Spleen (tissue), 13 donors: ENCODE results near the gene CERS5. TPM values are rescaled to one million over a fixed set of nuclear protein-coding genes. Genes with fewer than 3 reads are reported as not detected.
A peak's percentile ranks its signal among the peaks of the same experiment; 100 is the strongest.

Experiments used
- DNase-seq: peaks from one replicate; pipeline ENCODE4 v3.0.0-alpha.2; 2020
- H3K27ac ChIP-seq, 8 donors: fragments of 200-600 bp; sonication (generic) in 7 of 8; 1 replicate in 4 of 8; 2 replicates in 4 of 8; pipeline versions ENCODE4 v1.5.0 to v1.8.0; 2016 to 2021; ENCODE audit warnings: inconsistent platforms in 4 of 8, mild to moderate bottlenecking in 4 of 8, moderate library complexity in 1 of 8
- H3K27me3 ChIP-seq, 7 donors: fragments of 200-600 bp; sonication (generic) in 6 of 7; replicated peaks in 1 of 7; 1 replicate in 4 of 7; 2 replicates in 3 of 7; pipeline versions ENCODE4 v1.5.0 to v1.8.0; 2016 to 2021; ENCODE audit warnings: inconsistent platforms in 3 of 7, mild to moderate bottlenecking in 1 of 7
- H3K36me3 ChIP-seq, 6 donors: fragments of 200-600 bp; sonication (generic) in 5 of 6; 1 replicate in 4 of 6; 2 replicates in 2 of 6; pipeline versions ENCODE4 v1.5.0 to v1.8.0; 2016 to 2021; ENCODE audit warnings: inconsistent platforms in 2 of 6
- H3K4me1 ChIP-seq, 6 donors: fragments of 200-600 bp; sonication (generic) in 5 of 6; 1 replicate in 3 of 6; 2 replicates in 3 of 6; pipeline versions ENCODE4 v1.5.0 to v1.8.0; 2016 to 2021; ENCODE audit warnings: inconsistent platforms in 3 of 6
- H3K4me3 ChIP-seq, 8 donors: fragments of 200-600 bp; sonication (generic) in 7 of 8; 1 replicate in 4 of 8; 2 replicates in 4 of 8; pipeline versions ENCODE4 v1.5.0 to v1.8.0; 2016 to 2021; ENCODE audit warnings: inconsistent platforms in 4 of 8, mild to moderate bottlenecking in 4 of 8, moderate library complexity in 2 of 8
- H3K9me3 ChIP-seq, 8 donors: fragments of 200-600 bp; sonication (generic) in 7 of 8; 1 replicate in 4 of 8; 2 replicates in 4 of 8; pipeline versions ENCODE4 v1.5.0 to v1.8.0; 2016 to 2021; ENCODE audit warnings: inconsistent platforms in 4 of 8
- POLR2A ChIP-seq, 3 donors: fragments of 450-650 bp; IDR thresholded peaks; one replicate each; pipeline ENCODE4 v1.5.1; 2017; ENCODE audit warnings: antibody characterized with exemption in 3 of 3, mild to moderate bottlenecking in 1 of 3
- POLR2AphosphoS5 ChIP-seq, 3 donors: sonication (generic); formaldehyde crosslinking; IDR thresholded peaks; one replicate each; pipeline ENCODE4 v1.5.1; 2017; ENCODE audit warnings: antibody characterized with exemption in 3 of 3
- WGBS, 5 donors: extraction: QIAGEN DNeasy Blood & Tissue Kit in 3 of 5; methylation state at CpG; one replicate each; pipeline versions ENCODE4 v1.1.5 to v1.1.7; 2013 to 2018; 5-methylcytosine and 5-hydroxymethylcytosine counted together
- intact Hi-C: fragments of 100-400 bp; cut with DNase I; formaldehyde crosslinking; loops from one replicate; pipeline ENCODE4 v1.15.0; 2023; ENCODE audit warnings: low total_unique reads
- long read RNA-seq, 2 donors: transcript quantifications; one replicate each; lab custom pipeline, GENCODE V29; 2026
- polyA plus RNA-seq, 3 donors: library from polyadenylated mRNA; stranded (reverse); fragments of 200-250 nt; gene quantifications; one replicate each; pipeline ENCODE4 v1.2.1, GENCODE V29; 2013
- total RNA-seq, 7 donors: library from RNA; depleted of rRNA in 3 of 7; stranded (reverse); fragments of >200 nt in 3 of 7; fragmentation: NEBNext Ultra II Directional in 4 of 7; extraction: Animal tissue kit (Norgen Biotek cat#: 25700) in 4 of 7; gene quantifications; one replicate each; pipeline versions ENCODE4 v1.1.0 to v1.2.1, GENCODE V29; 2016 to 2021
- TF ChIP-seq, protein P1 (sequence below), 11 experiments: fragments of 200-600 bp in 7 of 11; fragments of 450-650 bp in 4 of 11; sonication (generic) in 4 of 11; IDR thresholded peaks in 8 of 11; conservative IDR thresholded peaks in 3 of 11; 1 replicate in 7 of 11; 2 replicates in 4 of 11; pipeline versions ENCODE4 v1.4.0 to v1.8.0; 2016 to 2021; ENCODE audit warnings: antibody characterized with exemption in 11 of 11, inconsistent platforms in 4 of 11, mild to moderate bottlenecking in 1 of 11
- donor health status: healthy with polysubstance abuse.
- donor health status: DM: no; HTN: no; CAD: no; lungs with moderate emphysema.
- donor health status: DM: no; HTN: no; CAD: no.
- donor health status: Bipolar disorder and iron deficiency.
- donor health status: healthy.
- donor health status: DM: no; HTN: no; CAD: no.
- donor health status: DM: yes; HTN: yes; CAD: no.

The CERS5 gene, protein sequence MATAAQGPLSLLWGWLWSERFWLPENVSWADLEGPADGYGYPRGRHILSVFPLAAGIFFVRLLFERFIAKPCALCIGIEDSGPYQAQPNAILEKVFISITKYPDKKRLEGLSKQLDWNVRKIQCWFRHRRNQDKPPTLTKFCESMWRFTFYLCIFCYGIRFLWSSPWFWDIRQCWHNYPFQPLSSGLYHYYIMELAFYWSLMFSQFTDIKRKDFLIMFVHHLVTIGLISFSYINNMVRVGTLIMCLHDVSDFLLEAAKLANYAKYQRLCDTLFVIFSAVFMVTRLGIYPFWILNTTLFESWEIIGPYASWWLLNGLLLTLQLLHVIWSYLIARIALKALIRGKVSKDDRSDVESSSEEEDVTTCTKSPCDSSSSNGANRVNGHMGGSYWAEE
- total RNA-seq (10 to 100 TPM; 21.8 to 55.9 (median 41.3) TPM), polyA plus RNA-seq (10 to 100 TPM; 40.3 to 90.8 (median 58.1) TPM)
- long read RNA-seq, donor 1, transcript CERS5-201 (10 exons, 2,051 nt): major isoform, 11 of 11 reads
- long read RNA-seq, donor 1, partial matches to known transcripts: 0 of 11 reads
- long read RNA-seq, donor 1, other reads (novel, unspliced or antisense): 0 of 11 reads
- long read RNA-seq, donor 2, transcript CERS5-201 (10 exons, 2,051 nt): major isoform, 11 of 12 reads
- long read RNA-seq, donor 2, partial matches to known transcripts: 0 of 12 reads
- long read RNA-seq, donor 2, other reads (novel, unspliced or antisense): 0 of 12 reads

DNA sequence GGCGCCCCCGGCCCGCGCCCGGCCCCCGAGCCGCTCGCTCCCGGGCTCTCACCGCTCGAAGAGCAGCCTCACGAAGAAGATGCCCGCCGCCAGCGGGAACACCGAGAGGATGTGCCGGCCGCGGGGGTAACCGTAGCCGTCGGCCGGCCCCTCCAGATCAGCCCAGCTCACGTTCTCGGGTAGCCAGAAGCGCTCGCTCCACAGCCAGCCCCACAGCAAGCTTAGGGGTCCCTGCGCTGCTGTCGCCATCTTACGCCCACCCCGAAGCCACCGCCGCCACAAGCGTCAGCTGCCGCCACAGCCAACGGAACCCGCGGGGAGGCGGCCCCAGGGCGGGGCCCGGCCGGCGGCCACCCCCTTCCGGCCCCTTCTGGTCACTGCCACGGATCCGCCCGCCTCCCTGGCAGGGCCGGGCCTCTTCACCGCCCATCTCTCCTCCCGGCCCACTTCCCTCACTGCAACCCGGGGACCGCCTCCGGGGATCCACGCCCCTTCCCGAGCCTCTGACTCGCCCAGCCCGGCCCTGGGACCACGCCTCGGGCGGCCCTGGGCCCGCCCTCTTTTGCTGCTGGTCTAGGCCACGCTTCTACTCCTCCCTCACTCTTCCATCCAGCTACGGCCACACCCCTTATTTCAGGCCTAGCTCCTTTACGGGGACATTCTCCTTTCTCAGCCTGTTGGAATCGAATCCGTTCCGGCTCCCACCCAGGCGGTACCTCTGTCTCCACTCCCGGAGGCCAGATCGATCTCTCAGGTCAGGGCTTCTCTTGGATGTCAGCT is at the start of gene CERS5:
TSS of gene CERS5 (minus strand) at position 321 of the 780 bp plus-strand sequence. CDS start at position 249, 72 bp downstream.
- no peaks in the 10 kb centered on the region for H3K27me3 ChIP-seq
- H3K36me3 ChIP-seq: no peaks in the 10 kb centered on the region
- H3K4me3 ChIP-seq: peak within 1 kb of the TSS; percentile 84 to 97 (median 89)
- no peaks in the 10 kb centered on the region for H3K9me3 ChIP-seq
- WGBS, 5 donors: 0 to 1% (median 1%) methylated on average over 52 to 70 of the region's 70 CpGs
- peak within 1 kb of the TSS; percentile 88 to 96 (median 94) for H3K27ac ChIP-seq
- peak; percentile 100 for DNase-seq
- intact Hi-C loops: loop anchor here (5.0 kb wide), 1 partner anchor 80 kb away; the partner anchor contains the start of gene SMARCD1
- H3K4me1 ChIP-seq: peaks cover 10 to 51% (median 30%) of the 10 kb centered on the region in 6 donors
- TF ChIP-seq, protein P1, sequence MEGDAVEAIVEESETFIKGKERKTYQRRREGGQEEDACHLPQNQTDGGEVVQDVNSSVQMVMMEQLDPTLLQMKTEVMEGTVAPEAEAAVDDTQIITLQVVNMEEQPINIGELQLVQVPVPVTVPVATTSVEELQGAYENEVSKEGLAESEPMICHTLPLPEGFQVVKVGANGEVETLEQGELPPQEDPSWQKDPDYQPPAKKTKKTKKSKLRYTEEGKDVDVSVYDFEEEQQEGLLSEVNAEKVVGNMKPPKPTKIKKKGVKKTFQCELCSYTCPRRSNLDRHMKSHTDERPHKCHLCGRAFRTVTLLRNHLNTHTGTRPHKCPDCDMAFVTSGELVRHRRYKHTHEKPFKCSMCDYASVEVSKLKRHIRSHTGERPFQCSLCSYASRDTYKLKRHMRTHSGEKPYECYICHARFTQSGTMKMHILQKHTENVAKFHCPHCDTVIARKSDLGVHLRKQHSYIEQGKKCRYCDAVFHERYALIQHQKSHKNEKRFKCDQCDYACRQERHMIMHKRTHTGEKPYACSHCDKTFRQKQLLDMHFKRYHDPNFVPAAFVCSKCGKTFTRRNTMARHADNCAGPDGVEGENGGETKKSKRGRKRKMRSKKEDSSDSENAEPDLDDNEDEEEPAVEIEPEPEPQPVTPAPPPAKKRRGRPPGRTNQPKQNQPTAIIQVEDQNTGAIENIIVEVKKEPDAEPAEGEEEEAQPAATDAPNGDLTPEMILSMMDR (IDR thresholded peaks at IDR 0.05 in 8 of 11, conservative IDR thresholded peaks at IDR 0.05 in 3 of 11): peak in 9 of 11 experiments; percentile 27 to 79 (median 62)
- TF ChIP-seq POLR2A (IDR thresholded peaks at IDR 0.05) (no peak), POLR2AphosphoS5 (IDR thresholded peaks at IDR 0.05) (peak; percentile 77 to 92 (median 85))

DNA sequence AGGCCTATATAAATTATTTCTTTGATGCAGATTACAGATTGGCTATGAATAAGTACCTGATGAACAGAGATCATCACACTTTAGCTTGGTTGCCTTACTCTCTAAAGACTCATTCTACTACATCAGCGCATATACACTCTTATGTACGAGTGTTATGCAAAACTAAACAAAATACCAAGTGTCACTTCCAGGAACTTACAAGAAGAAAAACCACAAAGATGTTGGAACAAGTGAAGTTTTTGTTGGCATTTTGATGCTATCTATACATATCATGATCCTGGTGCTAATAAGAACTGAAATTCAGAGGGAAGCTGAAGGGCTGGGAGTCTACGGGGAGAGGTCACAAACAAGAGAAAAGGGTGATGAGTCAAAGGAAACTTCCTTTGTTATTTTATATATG is 47.9 kb upstream of the CERS5 start:
- H3K4me1 ChIP-seq: peaks cover 13 to 79% (median 42%) of the 10 kb centered on the region in 6 donors
- peak overlapping the region in 4 of 8 donors; percentile 21 to 83 (median 55) for H3K27ac ChIP-seq
- no peak overlapping the region for H3K4me3 ChIP-seq
- no peak for DNase-seq
- peaks cover 0 to 9% (median 0%) of the 10 kb centered on the region in 6 donors for H3K36me3 ChIP-seq
- TF ChIP-seq POLR2A (IDR thresholded peaks at IDR 0.05): no peak
- WGBS, 5 donors: 74 to 86% (median 79%) methylated on average over 3 of the region's 3 CpGs
- intact Hi-C loops: no loop called here
- no peaks in the 10 kb centered on the region for H3K9me3 ChIP-seq
- no peaks in the 10 kb centered on the region for H3K27me3 ChIP-seq

DNA sequence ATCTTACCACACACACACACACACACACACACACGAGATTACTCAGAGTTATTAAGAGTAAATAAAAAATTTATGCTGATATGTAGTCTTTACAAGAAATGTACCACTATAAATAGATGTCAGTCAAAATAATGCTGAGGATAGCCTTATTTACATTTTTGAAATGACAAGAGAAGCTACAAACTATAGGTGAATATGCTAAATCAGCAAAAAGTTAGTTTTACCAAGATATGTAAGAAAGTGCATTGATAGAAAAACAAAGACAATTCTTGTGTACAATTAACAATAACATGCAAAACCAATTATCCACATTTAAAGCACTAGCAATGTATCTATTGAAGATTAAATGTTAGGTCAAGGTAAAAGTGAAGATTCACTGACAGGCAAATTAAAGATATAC is 46.8 kb upstream of the CERS5 start:
- H3K4me1 ChIP-seq: peaks cover 13 to 73% (median 39%) of the 10 kb centered on the region in 6 donors
- H3K36me3 ChIP-seq: peaks cover 0 to 9% (median 0%) of the 10 kb centered on the region in 6 donors
- DNase-seq: no peak
- no peaks in the 10 kb centered on the region for H3K27me3 ChIP-seq
- H3K9me3 ChIP-seq: no peaks in the 10 kb centered on the region
- H3K4me3 ChIP-seq: no peak overlapping the region
- TF ChIP-seq, protein P1 (IDR thresholded peaks at IDR 0.05 in 8 of 11, conservative IDR thresholded peaks at IDR 0.05 in 3 of 11): no peak
- TF ChIP-seq POLR2AphosphoS5 (IDR thresholded peaks at IDR 0.05) (no peak), POLR2A (IDR thresholded peaks at IDR 0.05) (no peak)
- H3K27ac ChIP-seq: peak overlapping the region in 6 of 8 donors; percentile 16 to 83 (median 78)
- intact Hi-C loops: no loop called here
- WGBS, 5 donors: 35 to 69% (median 56%) methylated on average over 1 of the region's 1 CpG

DNA sequence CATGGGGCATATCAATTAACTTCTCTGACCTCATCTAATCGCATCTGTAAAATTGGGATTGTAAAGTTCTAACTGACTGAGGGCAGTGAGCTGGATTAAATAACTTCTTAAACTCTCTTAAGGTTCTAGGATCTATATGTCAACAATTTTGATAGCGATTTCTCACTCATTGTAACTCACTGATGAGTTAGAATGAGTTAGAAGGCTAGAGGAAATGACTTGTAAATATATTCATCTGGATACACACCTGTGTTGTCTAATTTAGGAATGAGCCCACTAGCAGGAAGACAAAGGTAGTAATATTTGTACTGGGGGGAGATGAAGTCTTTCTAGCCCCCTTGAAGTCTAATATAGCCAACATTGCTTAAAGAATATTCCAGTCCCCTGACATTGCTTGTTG is 46.3 kb upstream of the CERS5 start:
- no peak for TF ChIP-seq POLR2A (IDR thresholded peaks at IDR 0.05)
- TF ChIP-seq, protein P1 (IDR thresholded peaks at IDR 0.05 in 8 of 11, conservative IDR thresholded peaks at IDR 0.05 in 3 of 11): no peak
- Histone ChIP-seq H3K36me3 (peaks cover 0 to 10% (median 0%) of the 10 kb centered on the region in 6 donors), H3K9me3 (no peaks in the 10 kb centered on the region), H3K4me3 (no peak overlapping the region), H3K27ac (peak overlapping the region; percentile 55 to 83 (median 78)), H3K4me1 (peaks cover 13 to 71% (median 39%) of the 10 kb centered on the region in 6 donors), H3K27me3 (no peaks in the 10 kb centered on the region)
- WGBS, 5 donors: 89 to 98% (median 93%) methylated on average over 2 of the region's 2 CpGs
- intact Hi-C loops: no loop called here
- no peak for DNase-seq
